ENCODE results near the gene APC.

DNA sequence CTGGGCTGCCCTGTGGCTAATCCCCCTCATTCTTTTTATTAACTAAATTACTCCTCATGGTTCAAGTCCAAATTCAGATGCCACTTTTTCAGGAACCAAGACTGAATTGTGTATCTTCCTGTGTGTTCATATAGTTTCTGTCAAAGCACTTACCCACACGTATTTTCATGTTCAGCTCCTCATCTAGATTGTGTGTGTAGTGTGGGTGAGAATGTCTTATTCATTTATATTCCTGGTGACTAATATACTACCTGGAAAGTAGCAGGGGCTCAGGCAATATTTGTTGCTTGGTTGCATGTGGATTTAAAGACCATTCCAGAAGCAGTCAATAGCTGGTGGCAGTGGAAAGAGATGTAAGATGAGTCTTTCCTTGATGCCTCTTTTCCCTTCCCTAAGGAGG lies 74.9 kb downstream of the APC start:
- TF ChIP-seq, protein P1, sequence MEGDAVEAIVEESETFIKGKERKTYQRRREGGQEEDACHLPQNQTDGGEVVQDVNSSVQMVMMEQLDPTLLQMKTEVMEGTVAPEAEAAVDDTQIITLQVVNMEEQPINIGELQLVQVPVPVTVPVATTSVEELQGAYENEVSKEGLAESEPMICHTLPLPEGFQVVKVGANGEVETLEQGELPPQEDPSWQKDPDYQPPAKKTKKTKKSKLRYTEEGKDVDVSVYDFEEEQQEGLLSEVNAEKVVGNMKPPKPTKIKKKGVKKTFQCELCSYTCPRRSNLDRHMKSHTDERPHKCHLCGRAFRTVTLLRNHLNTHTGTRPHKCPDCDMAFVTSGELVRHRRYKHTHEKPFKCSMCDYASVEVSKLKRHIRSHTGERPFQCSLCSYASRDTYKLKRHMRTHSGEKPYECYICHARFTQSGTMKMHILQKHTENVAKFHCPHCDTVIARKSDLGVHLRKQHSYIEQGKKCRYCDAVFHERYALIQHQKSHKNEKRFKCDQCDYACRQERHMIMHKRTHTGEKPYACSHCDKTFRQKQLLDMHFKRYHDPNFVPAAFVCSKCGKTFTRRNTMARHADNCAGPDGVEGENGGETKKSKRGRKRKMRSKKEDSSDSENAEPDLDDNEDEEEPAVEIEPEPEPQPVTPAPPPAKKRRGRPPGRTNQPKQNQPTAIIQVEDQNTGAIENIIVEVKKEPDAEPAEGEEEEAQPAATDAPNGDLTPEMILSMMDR (IDR thresholded peaks at IDR 0.05; ENCODE audit: low read length), result no peak
- no peak for TF ChIP-seq EZH2 (optimal IDR thresholded peaks at IDR 0.05; ENCODE audit: low read depth, low read length)
